22Rv1 (cell line): ENCODE results near the gene SORBS1.

Source experiments
- CTCF ChIP-seq: fragments of 450-650 bp; IDR thresholded peaks from 2 replicates; pipeline ENCODE4 v1.5.1; 2017; ENCODE audit warnings: mild to moderate bottlenecking
- ZFX ChIP-seq: fragments of 450-650 bp; IDR thresholded peaks from 2 replicates; pipeline ENCODE4 v1.6.1; 2017; ENCODE audit warnings: antibody characterized with exemption, borderline replicate concordance

GRCh38 chr10:95346715-95347401 is 214.3 kb downstream of the SORBS1 start:
- no peak for TF ChIP-seq CTCF
- no peak for TF ChIP-seq ZFX
